CD4-positive, alpha-beta T cell (primary cell): ENCODE results near the gene CASP4. TPM values are rescaled to one million over a fixed set of nuclear protein-coding genes. Genes with fewer than 3 reads are reported as not detected.

Source experiments
- ATAC-seq: fragments of 200-7000 bp; cut with Tn5 transposase; one replicate; pipeline ENCODE4 v1.10.0; 2022; ENCODE audit warnings: mild to moderate bottlenecking; ENCODE audit not compliant: poor library complexity
- CTCF ChIA-PET: fragments of 350-600 bp; sonication (Branson Sonifier 250); formaldehyde crosslinking; loops from one replicate; lab custom pipeline; 2021; ENCODE audit warnings: antibody characterized with exemption, inconsistent platforms; lab: Charles Lee
- POLR2A ChIA-PET: fragments of 350-600 bp; sonication (Branson Sonifier 250); formaldehyde crosslinking; loops from one replicate; lab custom pipeline; 2021; ENCODE audit warnings: antibody characterized with exemption, inconsistent platforms; lab: Charles Lee
- DNase-seq, 14 experiments: peaks; one replicate each; pipeline ENCODE4 v3.0.0-alpha.2; 2013 to 2020; ENCODE audit warnings: mixed read lengths in 2 of 14
- H3K27ac ChIP-seq, 2 donors: one replicate each; pipeline versions ENCODE4 v1.5.1 to v1.7.0; 2013; ENCODE audit warnings: low read length in 2 of 2, low read depth in 1 of 2, mild to moderate bottlenecking in 1 of 2
- H3K27me3 ChIP-seq, 2 experiments: 1 replicate in 1 of 2; 2 replicates in 1 of 2; pipeline versions ENCODE4 v1.6.1 to v1.7.0; 2013; ENCODE audit warnings: low read length in 2 of 2, control low read depth in 1 of 2, mild to moderate bottlenecking in 1 of 2, moderate library complexity in 1 of 2; ENCODE audit not compliant: insufficient read depth in 2 of 2, control insufficient read depth in 1 of 2
- H3K36me3 ChIP-seq: one replicate; pipeline ENCODE4 v1.6.1; 2013; ENCODE audit warnings: low read length, control low read depth; ENCODE audit not compliant: insufficient read depth
- H3K4me1 ChIP-seq: one replicate; pipeline ENCODE4 v1.6.1; 2013; ENCODE audit warnings: low read length, control low read depth; ENCODE audit not compliant: insufficient read depth
- H3K4me3 ChIP-seq: one replicate; pipeline ENCODE4 v1.5.1; 2013; ENCODE audit warnings: mild to moderate bottlenecking, low read length, moderate library complexity
- H3K9me3 ChIP-seq, 2 experiments: 1 replicate in 1 of 2; 2 replicates in 1 of 2; pipeline versions ENCODE4 v1.6.1 to v1.7.0; 2013; ENCODE audit warnings: low read length in 2 of 2, mild to moderate bottlenecking in 2 of 2, control low read depth in 1 of 2, moderate library complexity in 1 of 2; ENCODE audit not compliant: control insufficient read depth in 1 of 2, insufficient read depth in 1 of 2
- H3K27ac Mint-ChIP-seq: one replicate; pipeline ENCODE4 v1.8.0; 2020; ENCODE audit warnings: mixed read lengths
- H3K27me3 Mint-ChIP-seq: one replicate; pipeline ENCODE4 v1.8.0; 2021; ENCODE audit warnings: mixed read lengths
- H3K36me3 Mint-ChIP-seq: one replicate; pipeline ENCODE4 v1.8.0; 2021; ENCODE audit warnings: low read depth, mixed read lengths
- H3K4me1 Mint-ChIP-seq: one replicate; pipeline ENCODE4 v1.8.0; 2021; ENCODE audit warnings: low read depth, mixed read lengths
- H3K4me3 Mint-ChIP-seq: one replicate; pipeline ENCODE4 v1.8.0; 2020; ENCODE audit warnings: mild to moderate bottlenecking, mixed read lengths
- H3K9me3 Mint-ChIP-seq: one replicate; pipeline ENCODE4 v1.8.0; 2020; ENCODE audit warnings: mixed read lengths
- intact Hi-C, 2 experiments: fragments of 100-400 bp; cut with DNase I in 1 of 2; cut with micrococcal nuclease in 1 of 2; formaldehyde crosslinking; loops; one replicate each; pipeline versions ENCODE4 v1.15.1 to v1.9.0; 2023 to 2025; cut with DNase I, micrococcal nuclease
- total RNA-seq, 174 experiments: library from RNA in 2 of 174; stranded (reverse) in 2 of 174; gene quantifications; one replicate each; pipeline ENCODE4 v1.2.3 and lab custom pipeline; 2021 to 2026
- TF ChIP-seq, protein P1 (sequence below): fragments of 200-600 bp; IDR thresholded peaks from one replicate; pipeline ENCODE4 v1.8.0; 2022; ENCODE audit warnings: antibody characterized with exemption, mild to moderate bottlenecking

The CASP4 gene
- total RNA-seq, 2 experiments from 2014 or later: 54.3 to 56.3 TPM

DNA sequence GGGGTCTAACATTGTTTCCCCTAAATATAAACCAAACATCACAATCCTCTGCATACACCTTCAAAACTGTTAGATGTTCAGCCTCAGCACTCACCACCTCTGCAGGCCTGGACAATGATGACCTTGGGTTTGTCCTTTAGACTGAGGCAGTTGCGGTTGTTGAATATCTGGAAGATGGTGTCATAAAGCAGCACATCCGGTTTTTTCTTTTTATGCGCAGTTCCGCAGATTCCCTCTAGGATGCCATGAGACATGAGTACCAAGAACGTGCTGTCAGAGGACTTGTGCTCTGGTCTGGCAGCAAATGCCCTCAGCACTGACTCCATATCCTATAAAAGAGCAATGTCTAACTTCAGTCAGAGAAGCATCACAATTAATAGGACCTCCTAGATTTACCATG is 31.8 kb upstream of the CASP4 start:
- Mint-ChIP-seq H3K27ac (no peak overlapping the region), H3K36me3 (no peaks in the 10 kb centered on the region), H3K4me1 (peaks cover 6% of the 10 kb centered on the region), H3K4me3 (no peak overlapping the region), H3K9me3 (no peaks in the 10 kb centered on the region), H3K27me3 (no peaks in the 10 kb centered on the region)
- TF ChIP-seq, protein P1, sequence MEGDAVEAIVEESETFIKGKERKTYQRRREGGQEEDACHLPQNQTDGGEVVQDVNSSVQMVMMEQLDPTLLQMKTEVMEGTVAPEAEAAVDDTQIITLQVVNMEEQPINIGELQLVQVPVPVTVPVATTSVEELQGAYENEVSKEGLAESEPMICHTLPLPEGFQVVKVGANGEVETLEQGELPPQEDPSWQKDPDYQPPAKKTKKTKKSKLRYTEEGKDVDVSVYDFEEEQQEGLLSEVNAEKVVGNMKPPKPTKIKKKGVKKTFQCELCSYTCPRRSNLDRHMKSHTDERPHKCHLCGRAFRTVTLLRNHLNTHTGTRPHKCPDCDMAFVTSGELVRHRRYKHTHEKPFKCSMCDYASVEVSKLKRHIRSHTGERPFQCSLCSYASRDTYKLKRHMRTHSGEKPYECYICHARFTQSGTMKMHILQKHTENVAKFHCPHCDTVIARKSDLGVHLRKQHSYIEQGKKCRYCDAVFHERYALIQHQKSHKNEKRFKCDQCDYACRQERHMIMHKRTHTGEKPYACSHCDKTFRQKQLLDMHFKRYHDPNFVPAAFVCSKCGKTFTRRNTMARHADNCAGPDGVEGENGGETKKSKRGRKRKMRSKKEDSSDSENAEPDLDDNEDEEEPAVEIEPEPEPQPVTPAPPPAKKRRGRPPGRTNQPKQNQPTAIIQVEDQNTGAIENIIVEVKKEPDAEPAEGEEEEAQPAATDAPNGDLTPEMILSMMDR: no peak
- DNase-seq: peak in 3 of 14 experiments; percentile 4 to 32 (median 21)
- intact Hi-C loops: loop anchor here in 1 of 2 experiments (2.0 kb wide), 1 partner anchor 391 kb away; no protein-coding TSS in a partner anchor
- Histone ChIP-seq H3K4me1 (no peaks in the 10 kb centered on the region), H3K9me3 (no peaks in the 10 kb centered on the region), H3K4me3 (no peak overlapping the region), H3K36me3 (no peaks in the 10 kb centered on the region), H3K27ac (no peak overlapping the region), H3K27me3 (no peaks in the 10 kb centered on the region)
- POLR2A ChIA-PET: no interaction called here
- peak; percentile 46 for ATAC-seq
- CTCF ChIA-PET: interaction anchor here (1.2 kb wide), 1 partner anchor 125 kb away, joined by 3 read pairs; no protein-coding TSS in a partner anchor

DNA sequence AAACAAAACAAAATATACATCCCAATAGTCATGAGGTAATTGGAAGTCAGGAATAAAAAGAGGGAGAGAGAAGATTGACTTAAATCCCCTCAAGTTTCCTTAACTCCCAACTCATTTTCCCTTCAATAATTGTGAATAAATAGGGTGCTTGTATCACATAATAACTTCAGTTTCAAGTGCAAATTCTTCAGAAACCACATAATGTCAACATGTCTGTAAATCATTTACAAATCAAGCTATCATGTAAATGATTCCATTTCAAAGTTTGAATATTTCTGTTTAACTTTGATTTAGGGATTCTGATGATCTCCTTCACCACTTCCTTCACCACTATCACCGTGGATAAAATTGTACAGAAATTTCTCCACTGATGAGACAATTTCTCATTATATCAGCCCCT is 31.3 kb upstream of the CASP4 start:
- no peak for ATAC-seq
- Mint-ChIP-seq H3K36me3 (no peaks in the 10 kb centered on the region), H3K4me1 (peaks cover 6% of the 10 kb centered on the region), H3K9me3 (no peaks in the 10 kb centered on the region), H3K27ac (no peak overlapping the region), H3K27me3 (no peaks in the 10 kb centered on the region), H3K4me3 (no peak overlapping the region)
- TF ChIP-seq, protein P1: no peak
- Histone ChIP-seq H3K9me3 (no peaks in the 10 kb centered on the region), H3K27me3 (no peaks in the 10 kb centered on the region), H3K27ac (no peak overlapping the region), H3K4me3 (no peak overlapping the region), H3K36me3 (no peaks in the 10 kb centered on the region), H3K4me1 (no peaks in the 10 kb centered on the region)
- POLR2A ChIA-PET: no interaction called here
- intact Hi-C loops: loop anchor here (1.0 to 5.0 kb wide), 3 partner anchors 47 to 391 kb away; no protein-coding TSS in a partner anchor
- DNase-seq: no peak
- CTCF ChIA-PET: no interaction called here

DNA sequence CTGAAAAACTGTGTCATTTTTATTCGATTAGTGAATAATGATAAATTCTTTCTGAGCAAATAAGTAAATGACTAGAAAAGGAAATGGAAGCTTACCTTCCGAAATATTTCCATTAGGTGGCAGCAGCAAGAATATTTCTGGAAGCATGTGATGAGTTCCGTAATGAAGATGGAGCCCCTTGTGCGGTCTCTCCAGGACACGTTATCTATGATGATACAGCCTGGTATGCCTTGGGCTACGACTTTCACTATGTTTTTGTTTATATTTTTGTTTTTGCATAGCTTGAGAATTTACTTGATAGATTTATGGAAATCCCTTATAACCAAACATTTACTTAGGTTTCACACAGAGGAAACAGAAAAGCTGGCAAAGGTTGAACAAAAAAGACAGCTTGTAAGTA is 28.9 kb upstream of the CASP4 start:
- Histone ChIP-seq H3K4me3 (no peak overlapping the region), H3K27me3 (no peaks in the 10 kb centered on the region), H3K4me1 (no peaks in the 10 kb centered on the region), H3K9me3 (no peaks in the 10 kb centered on the region), H3K27ac (no peak overlapping the region), H3K36me3 (no peaks in the 10 kb centered on the region)
- TF ChIP-seq, protein P1: no peak
- Mint-ChIP-seq H3K4me3 (no peak overlapping the region), H3K4me1 (peaks cover 6% of the 10 kb centered on the region), H3K36me3 (no peaks in the 10 kb centered on the region), H3K27me3 (no peaks in the 10 kb centered on the region), H3K9me3 (no peaks in the 10 kb centered on the region), H3K27ac (no peak overlapping the region)
- CTCF ChIA-PET: no interaction called here
- POLR2A ChIA-PET: no interaction called here
- no peak for DNase-seq
- intact Hi-C loops: loop anchor here in 1 of 2 experiments (5.0 kb wide), 1 partner anchor 45 kb away; no protein-coding TSS in a partner anchor
- ATAC-seq: no peak
